HFFc6 (cell line): Measurements from ENCODE around the gene UNKL. TPM values are rescaled to one million over a fixed set of nuclear protein-coding genes. Genes with fewer than 3 reads are reported as not detected.

Experiments
- DNase-seq: peaks from one replicate; pipeline ENCODE4 v3.0.0-alpha.2; 2018
- H3K27ac Mint-ChIP-seq: 2 replicates; pipeline ENCODE4 v1.8.0; 2020; ENCODE audit warnings: mild to moderate bottlenecking, mixed read lengths
- H3K27me3 Mint-ChIP-seq: 2 replicates; pipeline ENCODE4 v1.8.0; 2021; ENCODE audit warnings: mild to moderate bottlenecking, moderate library complexity, mixed read lengths; ENCODE audit not compliant: insufficient read depth
- H3K36me3 Mint-ChIP-seq: 2 replicates; pipeline ENCODE4 v1.8.0; 2021; ENCODE audit warnings: low read depth, mixed read lengths
- H3K4me1 Mint-ChIP-seq: 2 replicates; pipeline ENCODE4 v1.8.0; 2020; ENCODE audit warnings: low read depth, mixed read lengths
- H3K4me3 Mint-ChIP-seq: 2 replicates; pipeline ENCODE4 v1.8.0; 2020; ENCODE audit warnings: mild to moderate bottlenecking, moderate library complexity, mixed read lengths
- H3K9me3 Mint-ChIP-seq: 2 replicates; pipeline ENCODE4 v1.8.0; 2020; ENCODE audit warnings: mild to moderate bottlenecking, mixed read lengths
- total RNA-seq, 6 experiments: library from RNA; stranded (reverse); fragmentation: NEBNext Ultra II Directional; extraction: Animal tissue kit (Norgen Biotek cat#: 25700); gene quantifications; 2 replicates in 1 of 6; 3 replicates in 5 of 6; pipeline ENCODE4 v1.2.3, GENCODE V29; 2021
- TF ChIP-seq, protein P1 (sequence below): fragments of 200-600 bp; sonication (generic); IDR thresholded peaks from 2 replicates; pipeline ENCODE4 v1.5.0; 2021; ENCODE audit warnings: antibody characterized with exemption, mild to moderate bottlenecking

Gene UNKL
- total RNA-seq, 6 experiments from 2014 or later, result 15.0 to 22.6 (median 16.5) TPM

- DNase-seq, result peak; percentile 10
- no peak overlapping the region for H3K4me3 Mint-ChIP-seq
- H3K27me3 Mint-ChIP-seq, result no peaks in the 10 kb centered on the region; the same call in 1 of the 2 replicates
- no peak overlapping the region for H3K27ac Mint-ChIP-seq
- H3K4me1 Mint-ChIP-seq, result no peaks in the 10 kb centered on the region
- H3K9me3 Mint-ChIP-seq, result no peaks in the 10 kb centered on the region
- H3K36me3 Mint-ChIP-seq, result no peaks in the 10 kb centered on the region
- TF ChIP-seq, protein P1, sequence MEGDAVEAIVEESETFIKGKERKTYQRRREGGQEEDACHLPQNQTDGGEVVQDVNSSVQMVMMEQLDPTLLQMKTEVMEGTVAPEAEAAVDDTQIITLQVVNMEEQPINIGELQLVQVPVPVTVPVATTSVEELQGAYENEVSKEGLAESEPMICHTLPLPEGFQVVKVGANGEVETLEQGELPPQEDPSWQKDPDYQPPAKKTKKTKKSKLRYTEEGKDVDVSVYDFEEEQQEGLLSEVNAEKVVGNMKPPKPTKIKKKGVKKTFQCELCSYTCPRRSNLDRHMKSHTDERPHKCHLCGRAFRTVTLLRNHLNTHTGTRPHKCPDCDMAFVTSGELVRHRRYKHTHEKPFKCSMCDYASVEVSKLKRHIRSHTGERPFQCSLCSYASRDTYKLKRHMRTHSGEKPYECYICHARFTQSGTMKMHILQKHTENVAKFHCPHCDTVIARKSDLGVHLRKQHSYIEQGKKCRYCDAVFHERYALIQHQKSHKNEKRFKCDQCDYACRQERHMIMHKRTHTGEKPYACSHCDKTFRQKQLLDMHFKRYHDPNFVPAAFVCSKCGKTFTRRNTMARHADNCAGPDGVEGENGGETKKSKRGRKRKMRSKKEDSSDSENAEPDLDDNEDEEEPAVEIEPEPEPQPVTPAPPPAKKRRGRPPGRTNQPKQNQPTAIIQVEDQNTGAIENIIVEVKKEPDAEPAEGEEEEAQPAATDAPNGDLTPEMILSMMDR, result no peak
These were observed 44.0 kb upstream of the UNKL start for GRCh38 chr16:1458336-1458976.

DNA sequence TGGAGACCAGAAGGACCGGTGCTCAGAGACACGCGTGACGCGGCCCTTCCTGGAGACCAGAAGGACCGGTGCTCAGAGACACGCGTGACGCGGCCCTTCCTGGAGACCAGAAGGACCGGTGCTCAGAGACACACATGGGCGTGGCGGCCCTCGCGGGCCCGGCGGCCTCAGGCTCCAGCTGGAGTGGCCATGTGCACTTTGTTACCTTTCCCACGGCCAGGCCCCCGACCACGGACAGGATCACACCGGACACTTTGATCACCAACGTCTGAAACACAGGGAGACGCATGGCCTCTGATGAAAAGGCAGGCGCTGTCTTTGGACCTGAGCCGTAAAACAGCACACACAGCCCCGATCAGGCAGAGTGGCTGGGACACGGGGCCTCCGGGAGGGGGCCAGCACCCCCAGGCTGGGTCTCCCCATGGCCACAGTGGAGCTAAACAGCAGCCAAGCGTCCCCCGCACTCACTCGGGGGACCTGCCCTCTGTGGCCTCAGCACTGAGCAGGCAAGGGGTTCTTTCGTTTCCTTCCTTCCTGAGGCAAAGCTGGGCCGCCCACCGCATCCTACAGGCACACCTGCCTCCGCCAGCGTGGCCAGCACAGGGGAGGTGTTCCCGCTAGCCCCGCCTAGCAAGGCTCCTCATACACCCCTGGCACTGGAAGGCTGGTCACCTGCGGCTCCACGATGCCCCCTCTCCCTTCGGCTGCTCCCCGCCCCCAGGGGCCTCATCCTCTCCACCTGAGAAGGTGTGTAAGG, 43.2 kb upstream of the UNKL start:
- TF ChIP-seq, protein P1, result no peak
- DNase-seq, result no peak
- no peaks in the 10 kb centered on the region; the same call in 1 of the 2 replicates for H3K27me3 Mint-ChIP-seq
- H3K4me3 Mint-ChIP-seq, result no peak overlapping the region
- no peaks in the 10 kb centered on the region for H3K36me3 Mint-ChIP-seq
- no peaks in the 10 kb centered on the region for H3K9me3 Mint-ChIP-seq
- no peak overlapping the region for H3K27ac Mint-ChIP-seq
- H3K4me1 Mint-ChIP-seq, result no peaks in the 10 kb centered on the region

- Mint-ChIP-seq H3K27me3 (no peaks in the 10 kb centered on the region; the same call in 1 of the 2 replicates), H3K27ac (no peak overlapping the region), H3K4me1 (no peaks in the 10 kb centered on the region), H3K36me3 (no peaks in the 10 kb centered on the region), H3K9me3 (no peaks in the 10 kb centered on the region), H3K4me3 (no peak overlapping the region)
- DNase-seq, result no peak
- TF ChIP-seq, protein P1, result no peak
These were observed 42.4 kb upstream of the UNKL start for GRCh38 chr16:1456951-1457350.

DNA sequence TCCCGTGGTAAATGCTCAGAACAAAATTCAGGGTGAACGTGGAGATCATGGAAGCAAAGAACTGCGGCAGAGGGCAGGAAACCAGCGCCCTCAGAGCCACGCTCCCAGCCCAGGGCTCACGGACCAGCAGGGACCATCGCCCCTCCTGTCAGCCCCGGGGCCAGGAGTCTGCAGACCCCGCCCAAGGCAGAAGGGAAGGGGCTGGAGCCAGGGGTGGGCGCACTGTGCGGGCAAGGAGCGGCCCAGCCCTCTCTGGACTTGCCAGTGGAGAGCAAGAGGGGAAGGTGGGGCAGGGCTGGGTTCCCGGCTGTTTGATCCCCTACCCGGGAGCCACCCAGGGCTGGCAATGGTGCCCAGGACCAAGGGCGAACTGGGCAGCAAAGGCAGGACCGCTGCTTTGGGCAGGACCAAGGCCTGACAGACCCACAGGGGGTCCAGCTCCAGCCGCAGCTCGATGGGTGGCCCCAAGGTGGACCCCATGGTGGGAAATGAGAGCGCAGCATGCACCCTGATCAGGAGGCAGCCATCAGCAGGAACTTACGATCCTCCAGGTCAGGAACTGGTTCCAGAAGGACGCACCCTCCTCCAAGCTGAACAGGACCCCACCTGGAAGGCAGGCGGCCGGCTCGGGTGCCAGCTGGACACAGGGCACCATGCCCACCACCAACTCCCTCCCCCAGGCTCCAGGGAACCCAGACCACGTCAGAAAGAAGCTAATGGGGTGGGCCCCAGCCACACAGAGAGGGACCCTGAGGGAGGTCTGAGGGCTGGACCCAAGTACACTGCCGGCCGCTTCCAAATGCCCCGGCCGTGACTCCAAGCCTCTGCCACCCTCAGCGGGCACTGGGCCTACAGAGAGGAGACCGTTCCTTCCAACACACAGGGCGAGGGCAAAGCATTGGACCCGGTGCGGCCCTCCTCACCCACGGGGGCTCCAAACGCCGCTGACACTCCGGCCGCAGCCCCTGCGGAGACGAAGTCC, 41.0 kb upstream of the UNKL start:
- no peaks in the 10 kb centered on the region; the same call in none of the 2 replicates for H3K27me3 Mint-ChIP-seq
- no peak overlapping the region for H3K27ac Mint-ChIP-seq
- TF ChIP-seq, protein P1, result no peak
- H3K36me3 Mint-ChIP-seq, result peaks cover 5% of the 10 kb centered on the region; the same call in 1 of the 2 replicates
- no peaks in the 10 kb centered on the region for H3K4me1 Mint-ChIP-seq
- H3K4me3 Mint-ChIP-seq, result no peak overlapping the region
- H3K9me3 Mint-ChIP-seq, result no peaks in the 10 kb centered on the region
- no peak for DNase-seq

- TF ChIP-seq, protein P1, result no peak
- no peaks in the 10 kb centered on the region for H3K4me1 Mint-ChIP-seq
- no peaks in the 10 kb centered on the region for H3K9me3 Mint-ChIP-seq
- no peak overlapping the region for H3K4me3 Mint-ChIP-seq
- DNase-seq, result no peak
- peaks cover 1% of the 10 kb centered on the region for H3K27me3 Mint-ChIP-seq
- H3K36me3 Mint-ChIP-seq, result peaks cover 5% of the 10 kb centered on the region; the same call in 1 of the 2 replicates
- H3K27ac Mint-ChIP-seq, result no peak overlapping the region
These were observed 40.1 kb upstream of the UNKL start for GRCh38 chr16:1454561-1454960.
